Inflammatory macrophage (primary cell): ENCODE results near the gene CDC73.
"Not testable (repeated sequence)": the region's sequence is repeated elsewhere in the genome, so short reads cannot be mapped to it uniquely, and the experiment has no call there.

Experiments
- DNase-seq, 2 donors: peaks; one replicate each; pipeline ENCODE4 v3.0.0-alpha.2; 2020 to 2022

The CDC73 gene

GRCh38 chr1:193237381-193237978 lies 115.6 kb downstream of the CDC73 start:
- no peak for DNase-seq

- no peak for DNase-seq
These were observed 118.8 kb downstream of the CDC73 start for GRCh38 chr1:193240609-193241008.

DNA sequence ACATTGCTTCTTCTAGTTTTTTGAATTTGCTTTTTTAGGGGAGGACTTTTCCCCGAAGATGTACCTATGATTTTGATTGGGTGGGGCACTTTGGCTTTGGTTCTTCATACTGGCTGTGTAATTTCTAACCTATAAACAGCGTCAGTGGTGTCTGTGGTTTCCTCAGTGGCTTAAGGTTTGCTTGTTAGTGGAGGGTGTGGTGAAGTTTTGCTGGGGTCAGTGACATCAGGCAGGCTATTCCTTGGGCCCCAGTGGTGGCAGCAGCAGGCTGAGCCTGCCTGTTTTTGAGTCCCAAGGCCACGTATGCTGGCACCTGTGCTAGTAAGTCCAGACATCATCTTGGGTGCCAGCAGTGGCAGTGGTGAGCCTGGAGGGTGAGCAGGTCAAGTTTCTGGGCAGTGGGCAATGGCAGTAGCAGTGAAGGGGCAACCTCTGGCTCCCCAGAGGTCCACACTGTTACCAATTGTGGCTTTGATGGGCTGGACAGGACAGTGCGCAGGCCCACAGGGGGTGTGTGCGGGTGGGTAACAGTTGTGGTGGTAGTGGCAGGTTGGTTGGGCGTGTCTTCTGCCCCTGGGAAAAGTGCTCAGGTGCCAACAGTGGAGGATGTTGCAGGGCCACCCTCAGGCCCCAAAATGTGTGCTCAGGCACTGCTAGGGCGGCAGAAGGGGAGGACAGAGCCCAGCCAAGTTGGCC lies 119.4 kb downstream of the CDC73 start:
- DNase-seq: no peak

- DNase-seq: no peak
These were observed 120.2 kb downstream of the CDC73 start for GRCh38 chr1:193242000-193242399.

DNA sequence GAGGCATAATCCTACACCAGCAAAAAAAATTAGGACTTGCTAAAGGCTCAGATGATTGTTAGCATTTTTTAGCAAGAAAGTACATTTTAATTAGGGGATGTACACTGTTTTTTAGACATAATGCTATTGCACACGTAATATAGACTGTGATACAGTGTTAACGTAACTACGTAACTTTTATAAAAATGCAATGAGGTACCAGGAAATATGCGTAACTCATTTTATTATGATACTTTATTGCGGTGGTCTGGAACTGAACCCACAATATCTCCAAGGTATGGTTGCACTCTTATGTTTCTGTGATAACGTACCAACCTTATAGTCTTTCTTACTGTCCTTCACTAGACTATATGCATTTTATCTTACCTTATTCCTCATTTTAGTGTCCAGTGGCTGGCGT lies 127.4 kb downstream of the CDC73 start:
- DNase-seq: no peak

- DNase-seq: no peak
These were observed 130.1 kb downstream of the CDC73 start for GRCh38 chr1:193251950-193252349.

DNA sequence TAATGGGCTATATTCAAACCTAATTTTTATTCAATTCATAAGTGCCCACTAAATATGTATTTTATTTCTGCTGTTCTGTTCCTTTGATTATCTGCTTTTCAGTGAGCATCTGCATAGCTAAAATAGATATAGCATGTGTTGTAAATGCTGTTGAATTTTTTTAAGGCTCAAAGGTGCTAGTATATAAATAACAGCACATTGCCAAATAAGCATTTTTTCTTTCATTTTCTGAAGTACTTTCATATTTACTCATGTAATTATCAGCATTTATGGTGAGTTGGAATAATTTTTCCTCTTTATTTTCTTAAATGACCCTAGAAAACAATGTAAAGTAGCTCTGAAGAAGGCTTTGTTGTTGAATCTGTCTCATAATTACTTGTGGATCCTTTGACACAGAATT lies 134.2 kb downstream of the CDC73 start:
- no peak for DNase-seq

- DNase-seq: no peak
These were observed 137.8 kb downstream of the CDC73 start for GRCh38 chr1:193259636-193260035.

- DNase-seq: no peak
These were observed 138.4 kb downstream of the CDC73 start for GRCh38 chr1:193260056-193260745.

- no peak for DNase-seq
These were observed 139.1 kb downstream of the CDC73 start for GRCh38 chr1:193260896-193261295.

GRCh38 chr1:193262661-193263060 lies 140.8 kb downstream of the CDC73 start:
- DNase-seq: no peak

GRCh38 chr1:193264313-193265065 lies 142.7 kb downstream of the CDC73 start:
- no peak for DNase-seq

GRCh38 chr1:193265716-193266115 lies 143.9 kb downstream of the CDC73 start:
- no peak for DNase-seq

- DNase-seq: not testable (repeated sequence)
These were observed 145.0 kb downstream of the CDC73 start for GRCh38 chr1:193266794-193267193.

DNA sequence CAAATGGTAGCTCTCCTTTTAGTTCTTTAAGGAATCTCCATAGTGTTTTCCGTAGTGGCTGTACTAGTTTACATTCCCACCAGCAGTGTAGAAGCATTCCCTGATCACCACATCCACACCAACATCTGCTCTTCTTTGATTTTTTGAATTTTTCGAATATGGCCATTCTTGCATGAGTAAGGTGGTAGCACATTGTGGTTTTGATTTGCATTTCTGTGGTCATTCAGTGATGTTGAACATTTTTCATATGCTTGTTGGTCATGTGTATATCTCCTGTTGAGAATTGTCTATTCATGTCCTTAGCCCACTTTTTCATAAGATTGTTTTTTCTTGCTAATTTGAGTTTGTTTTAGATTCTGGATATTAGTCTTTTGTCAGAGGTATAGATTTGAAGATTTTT lies 149.2 kb downstream of the CDC73 start:
- DNase-seq: no peak

DNA sequence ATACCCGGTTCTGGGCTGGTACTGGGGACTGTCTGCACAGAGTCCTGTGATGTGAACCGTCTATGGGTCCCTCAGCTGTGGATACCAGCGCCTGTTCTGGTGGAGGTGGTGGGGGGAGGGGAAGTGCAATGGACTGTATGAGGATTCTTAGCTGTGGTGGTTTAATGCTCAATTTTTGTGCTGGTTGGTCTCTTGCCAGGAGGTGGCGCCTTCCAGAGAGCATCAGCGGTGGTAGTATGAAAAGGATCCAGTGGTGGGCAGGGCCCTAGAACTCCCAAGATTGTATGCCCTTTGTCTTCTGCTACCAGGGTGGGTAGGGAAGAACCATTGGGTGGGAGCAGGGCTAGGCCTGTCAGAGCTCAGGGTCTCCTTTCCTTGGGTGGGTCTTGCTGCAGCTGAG lies 153.9 kb downstream of the CDC73 start:
- no peak for DNase-seq

DNA sequence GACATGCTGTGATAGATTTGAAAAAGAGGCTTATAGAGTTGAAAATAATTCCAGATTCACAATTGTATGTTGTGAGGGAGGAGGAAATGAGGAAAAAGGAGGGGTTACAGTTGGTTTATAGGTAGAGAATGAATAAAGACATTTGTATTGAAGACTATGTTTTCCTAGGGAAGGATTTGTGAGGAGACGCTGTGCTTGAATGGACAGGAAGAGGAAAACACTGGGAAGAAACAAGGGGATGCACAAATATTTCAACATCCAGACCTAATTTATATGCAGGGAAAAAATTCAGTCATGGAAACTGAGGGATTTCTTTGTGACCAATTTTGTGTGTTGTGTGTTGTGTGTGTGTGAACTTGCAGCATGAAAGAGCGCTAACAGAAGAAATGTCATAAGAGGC lies 157.1 kb downstream of the CDC73 start:
- DNase-seq: no peak

DNA sequence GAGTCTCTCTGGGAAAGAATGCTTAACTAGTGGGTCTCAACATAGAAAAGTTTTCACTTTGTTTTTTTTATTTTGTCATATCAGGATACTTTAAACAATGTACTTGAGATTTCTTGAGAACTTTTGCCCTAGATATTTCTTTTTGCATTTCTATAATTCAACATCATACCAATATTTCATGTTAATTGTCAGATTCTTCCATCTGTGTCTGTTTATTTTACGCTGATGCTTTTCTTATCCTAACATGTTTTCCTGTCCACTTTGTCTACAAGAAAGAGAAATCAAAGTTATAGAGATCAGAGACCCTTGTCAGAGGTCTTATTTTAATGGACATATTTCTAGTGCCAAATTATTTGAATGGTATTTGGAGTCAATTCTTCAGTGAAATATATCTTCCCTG lies 160.1 kb downstream of the CDC73 start:
- DNase-seq: no peak

- no peak for DNase-seq
These were observed 161.2 kb downstream of the CDC73 start for GRCh38 chr1:193283016-193283415.

- no peak for DNase-seq
These were observed 162.4 kb downstream of the CDC73 start for GRCh38 chr1:193284219-193284618.

- no peak for DNase-seq
These were observed 163.8 kb downstream of the CDC73 start for GRCh38 chr1:193285641-193286040.

GRCh38 chr1:193288548-193289080 lies 166.8 kb downstream of the CDC73 start:
- not testable (repeated sequence) for DNase-seq

DNA sequence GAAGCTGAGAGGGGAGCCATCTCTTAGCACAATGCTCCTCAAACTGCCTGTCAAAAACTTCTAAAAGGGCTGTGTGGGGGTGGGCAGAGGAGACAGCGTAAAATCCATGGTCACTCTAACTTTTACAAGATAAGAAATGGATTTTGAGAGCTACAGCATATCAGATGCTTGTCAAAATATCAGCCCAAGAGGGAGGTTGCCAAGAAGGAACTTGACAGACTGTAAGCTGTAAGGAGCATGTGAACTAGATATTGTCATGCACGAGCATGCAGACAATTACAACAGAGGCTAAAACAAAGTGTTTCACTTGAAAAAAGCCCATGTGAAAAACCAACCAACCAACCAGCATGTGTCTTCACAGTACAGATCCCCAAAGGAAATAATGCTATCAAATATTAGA lies 171.9 kb downstream of the CDC73 start:
- no peak for DNase-seq
